HG03575 (cell line): ENCODE data around the gene SEL1L2.
"Not testable (repeated sequence)": the region's sequence is repeated elsewhere in the genome, so short reads cannot be mapped to it uniquely, and the experiment has no call there.

Experiments
- ATAC-seq: cut with Tn5 transposase; IDR thresholded peaks from one replicate; pipeline ENCODE4 v1.9.1; 2021; ENCODE audit not compliant: unreplicated experiment, insufficient number of reproducible peaks, low FRiP score; ENCODE audit errors: extremely low read depth

Gene SEL1L2, protein sequence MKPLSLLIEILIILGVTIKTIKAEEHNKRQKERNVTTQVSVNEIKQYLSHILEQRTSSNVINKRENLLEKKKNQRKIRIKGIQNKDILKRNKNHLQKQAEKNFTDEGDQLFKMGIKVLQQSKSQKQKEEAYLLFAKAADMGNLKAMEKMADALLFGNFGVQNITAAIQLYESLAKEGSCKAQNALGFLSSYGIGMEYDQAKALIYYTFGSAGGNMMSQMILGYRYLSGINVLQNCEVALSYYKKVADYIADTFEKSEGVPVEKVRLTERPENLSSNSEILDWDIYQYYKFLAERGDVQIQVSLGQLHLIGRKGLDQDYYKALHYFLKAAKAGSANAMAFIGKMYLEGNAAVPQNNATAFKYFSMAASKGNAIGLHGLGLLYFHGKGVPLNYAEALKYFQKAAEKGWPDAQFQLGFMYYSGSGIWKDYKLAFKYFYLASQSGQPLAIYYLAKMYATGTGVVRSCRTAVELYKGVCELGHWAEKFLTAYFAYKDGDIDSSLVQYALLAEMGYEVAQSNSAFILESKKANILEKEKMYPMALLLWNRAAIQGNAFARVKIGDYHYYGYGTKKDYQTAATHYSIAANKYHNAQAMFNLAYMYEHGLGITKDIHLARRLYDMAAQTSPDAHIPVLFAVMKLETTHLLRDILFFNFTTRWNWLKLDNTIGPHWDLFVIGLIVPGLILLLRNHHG

DNA sequence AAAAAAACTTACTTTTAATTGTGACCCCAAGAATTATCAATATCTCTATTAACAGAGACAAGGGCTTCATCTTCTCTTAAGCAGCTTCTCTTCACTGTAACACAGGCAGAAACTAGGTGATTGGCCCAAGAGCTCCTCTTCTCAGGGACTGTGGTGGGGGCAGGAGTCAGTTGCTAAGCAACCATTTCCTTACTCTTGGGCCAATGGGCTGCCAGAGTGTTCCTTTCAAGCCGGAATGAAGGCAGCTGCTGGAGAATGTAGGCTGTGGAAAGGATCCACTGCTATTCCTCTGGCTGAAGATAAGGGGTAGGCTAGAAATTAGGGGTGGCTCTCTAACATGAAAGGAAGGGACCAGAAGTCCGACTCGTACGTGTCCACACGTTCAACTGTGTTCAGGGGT, at the start of gene SEL1L2:
SEL1L2 (minus strand) TSS at position 150 of the 400 bp plus-strand sequence; CDS start at position 70, 80 bp downstream.
- no peak for ATAC-seq

DNA sequence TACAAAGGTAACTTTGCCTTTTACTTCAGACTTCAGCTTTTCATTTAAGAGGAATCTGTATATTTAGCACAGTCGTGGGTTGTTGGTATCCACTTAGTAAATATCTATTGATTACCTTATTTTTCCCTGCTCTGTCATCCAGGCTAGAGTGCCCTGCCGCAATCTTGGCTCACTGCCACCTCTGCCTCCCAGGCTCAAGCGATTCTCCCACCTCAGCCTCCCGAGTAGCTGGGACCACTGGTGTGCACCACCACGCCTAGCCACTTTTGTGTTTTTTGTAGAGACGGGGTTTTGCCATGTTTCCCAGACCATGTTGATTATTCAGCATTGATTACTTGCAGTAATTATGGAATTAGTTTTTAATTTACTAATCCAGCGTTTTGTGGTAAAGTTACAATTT, 46.2 kb upstream of the SEL1L2 start:
- no peak for ATAC-seq

DNA sequence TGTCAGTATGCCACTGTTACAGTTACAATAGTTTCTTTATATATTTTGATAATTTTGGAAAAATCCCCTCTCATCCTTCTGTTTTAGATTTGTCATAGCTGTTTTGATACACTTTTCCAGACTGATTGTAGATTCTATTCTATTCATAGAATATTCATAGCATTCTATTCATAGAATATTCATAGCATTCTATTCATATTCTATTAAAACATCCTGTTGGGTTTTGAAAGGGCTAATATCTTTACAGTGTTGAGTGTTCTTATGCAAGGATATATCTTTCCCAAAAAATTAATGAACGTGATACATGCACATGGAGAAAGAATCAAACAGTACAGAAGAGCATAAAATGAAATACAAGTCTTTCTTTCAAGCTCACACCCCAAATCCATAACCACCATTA, 42.9 kb upstream of the SEL1L2 start:
- ATAC-seq, result no peak

DNA sequence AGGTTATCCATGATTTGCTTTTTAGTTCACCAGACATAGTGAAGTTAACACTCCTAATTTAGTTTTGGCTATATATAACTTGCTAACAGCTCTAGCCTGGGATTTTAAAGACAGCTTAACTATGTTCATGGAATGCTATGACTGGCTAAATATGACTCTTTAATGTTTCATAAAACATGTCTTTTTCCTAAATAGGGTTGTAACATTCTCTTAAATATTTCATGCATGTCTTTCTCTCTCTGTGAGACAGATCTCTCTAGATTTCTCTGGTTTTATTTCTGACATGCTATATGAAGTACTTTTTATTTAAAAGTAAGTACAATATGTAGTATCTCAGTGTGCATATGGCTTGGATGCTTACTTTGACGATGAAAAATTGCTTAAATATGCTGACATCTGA, 40.6 kb upstream of the SEL1L2 start:
- ATAC-seq, result no peak

DNA sequence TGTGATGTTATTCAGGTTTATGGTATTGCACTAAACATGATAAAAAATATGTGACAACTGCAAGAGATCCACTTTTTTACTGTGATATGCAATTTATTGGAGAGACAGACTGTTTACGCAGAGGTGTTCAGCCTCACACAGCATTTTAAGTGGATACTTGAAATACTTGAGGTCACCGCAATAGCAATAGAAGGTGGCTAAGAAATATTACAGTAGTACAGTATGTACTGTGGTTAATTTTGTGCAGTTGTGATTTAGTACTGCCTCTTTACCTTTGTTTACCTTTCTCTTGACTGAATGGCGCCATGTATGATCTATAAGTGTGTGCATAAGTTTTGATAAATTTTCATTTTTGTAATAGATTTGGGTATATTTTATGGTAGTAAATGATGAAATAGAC, 22.3 kb upstream of the SEL1L2 start:
- ATAC-seq, result no peak

DNA sequence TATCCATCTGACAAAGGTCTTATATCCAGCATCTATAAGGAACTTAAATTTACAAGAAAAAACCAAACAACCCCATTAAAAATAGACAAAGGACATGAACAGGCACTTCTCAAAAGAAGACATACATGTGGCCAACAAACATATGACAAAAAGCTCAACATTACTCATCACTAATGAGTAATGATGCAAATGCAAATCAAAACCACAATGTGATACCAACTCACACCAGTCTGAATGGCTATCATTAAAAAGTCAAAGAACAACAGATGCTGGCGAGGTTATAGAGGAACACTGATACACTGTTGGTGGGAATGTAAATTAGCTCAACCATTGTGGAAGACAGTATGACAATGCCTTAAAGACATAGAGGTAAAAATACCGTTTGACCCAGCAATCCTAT, 18.8 kb upstream of the SEL1L2 start:
- ATAC-seq, result no peak

DNA sequence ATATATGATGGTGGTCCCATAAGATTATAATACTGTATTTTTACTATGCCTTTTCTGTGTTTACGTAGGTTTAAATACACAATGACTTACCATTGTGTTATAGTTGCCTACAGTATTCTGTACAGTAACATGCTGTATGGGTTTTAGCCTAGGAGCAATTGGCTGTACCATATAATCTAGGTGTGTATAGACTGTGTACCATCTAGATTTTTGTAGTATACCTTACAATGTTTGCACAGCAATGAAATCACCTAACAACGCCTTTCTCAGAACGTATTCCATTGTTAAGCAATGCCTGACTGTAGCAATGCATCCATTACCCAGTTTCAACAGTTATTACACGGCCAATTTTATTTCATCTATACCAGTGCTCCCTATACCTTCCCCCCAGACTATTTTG, 15.6 kb upstream of the SEL1L2 start:
- no peak for ATAC-seq

DNA sequence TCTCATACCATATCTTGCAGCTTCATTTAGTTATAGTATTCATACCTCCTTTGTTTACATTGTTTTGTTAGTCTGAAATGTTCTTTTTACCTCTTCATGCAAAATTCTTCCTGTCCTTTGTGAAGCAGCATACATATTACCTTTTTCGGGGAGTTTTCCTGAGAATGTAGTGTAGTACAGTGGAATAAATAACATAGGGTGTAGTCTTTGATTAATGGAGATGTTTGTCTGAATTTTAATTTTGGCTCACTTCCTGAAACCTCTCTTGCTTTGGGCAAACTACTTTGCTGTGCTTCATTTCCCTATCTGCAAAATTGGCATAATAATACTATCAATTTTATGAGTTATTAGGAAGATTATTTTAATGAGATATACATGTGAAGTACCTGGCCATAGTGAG, 10.5 kb upstream of the SEL1L2 start:
- no peak for ATAC-seq

DNA sequence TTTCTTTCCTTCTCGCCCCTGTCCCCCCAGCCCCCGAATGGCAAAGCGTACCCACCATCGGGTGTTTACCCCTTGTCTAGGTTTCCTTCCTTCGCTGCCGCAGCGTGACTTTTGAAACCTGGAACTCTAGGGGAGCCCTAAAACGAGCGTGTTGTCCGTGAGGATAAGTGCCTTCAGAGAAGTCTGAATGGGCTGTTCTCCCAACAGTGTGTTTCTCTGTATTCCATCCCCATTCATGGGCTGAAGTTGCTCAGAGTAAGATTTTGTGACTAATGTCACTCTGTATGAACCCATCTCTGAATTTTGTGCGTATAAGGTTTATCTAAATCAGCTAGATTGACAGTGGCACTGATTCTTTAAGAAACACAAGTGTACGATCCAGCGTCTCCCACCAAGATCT, 5.9 kb upstream of the SEL1L2 start:
- ATAC-seq, result no peak

DNA sequence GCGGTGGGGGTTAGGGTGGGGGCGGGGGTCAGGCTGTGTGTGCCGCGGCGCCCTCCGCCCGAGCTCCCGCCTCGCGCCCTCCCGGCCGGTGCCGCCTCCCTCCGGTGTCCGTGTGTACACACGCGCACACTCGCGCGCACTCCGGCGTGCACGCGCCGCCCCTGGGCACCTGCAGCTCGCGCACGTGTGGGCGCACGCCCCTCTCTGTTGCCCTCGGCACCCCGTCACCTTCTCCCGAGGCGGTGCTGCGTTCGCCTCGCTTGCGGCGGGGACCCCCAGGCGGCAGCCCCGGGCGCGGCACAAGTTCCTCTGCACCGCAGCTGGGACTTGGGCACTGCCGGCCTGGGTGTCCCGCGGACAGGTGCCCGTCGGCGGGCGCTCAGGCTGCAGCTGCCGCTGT, 5.4 kb upstream of the SEL1L2 start:
- ATAC-seq, result no peak

DNA sequence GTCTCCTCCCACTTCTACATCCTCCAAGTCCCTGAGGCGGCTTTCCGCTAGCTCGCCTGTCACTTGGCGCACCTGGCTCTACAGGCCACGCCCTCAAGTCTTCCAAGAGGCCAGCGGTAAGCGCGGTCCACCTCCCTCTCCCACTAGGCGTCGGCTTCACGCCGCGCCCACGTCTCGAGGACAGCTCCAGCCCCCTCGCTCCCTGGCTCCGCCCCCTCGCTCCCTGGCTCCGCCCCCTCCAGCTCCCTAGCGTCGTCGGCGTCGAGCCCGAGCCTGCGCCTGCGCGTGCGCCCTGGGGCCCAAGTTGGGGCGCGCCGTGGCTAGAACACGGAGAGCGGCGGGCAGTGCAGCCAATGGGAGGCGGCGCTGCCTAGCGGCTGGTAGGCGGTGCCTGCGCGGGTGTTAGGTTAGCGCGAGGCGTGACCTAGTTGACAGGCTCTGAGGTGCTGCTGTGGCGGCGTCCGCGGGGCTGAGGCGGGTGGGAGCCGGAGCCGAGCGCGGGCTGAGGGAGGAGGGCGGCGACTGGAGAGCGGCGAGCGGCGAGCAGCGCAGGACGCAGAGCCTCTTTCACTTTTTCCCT, 4.8 kb upstream of the SEL1L2 start, which contains the start of gene MACROD2:
MACROD2 (plus strand) TSS at position 431 of the 580 bp plus-strand sequence.
- ATAC-seq, result no peak

DNA sequence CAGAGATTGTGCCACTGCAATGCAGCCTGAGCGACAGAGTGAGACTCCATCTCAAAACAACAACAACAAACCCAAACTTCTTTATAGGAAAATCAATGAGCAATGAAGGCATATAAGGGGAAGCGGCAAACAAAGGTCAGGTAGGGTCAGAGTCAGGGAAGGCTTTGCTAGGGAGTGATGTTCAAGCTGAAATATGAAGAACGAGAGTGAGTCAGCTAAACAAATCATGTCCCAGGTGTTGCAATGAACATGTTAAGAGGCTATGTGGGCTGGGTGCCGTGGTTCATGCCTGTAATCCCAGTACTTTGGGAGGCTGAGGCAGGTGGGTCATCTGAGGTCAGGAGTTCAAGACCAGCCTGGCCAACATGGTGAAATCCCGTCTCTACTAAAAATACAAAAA, 1.5 kb upstream of the SEL1L2 start:
- ATAC-seq, result not testable (repeated sequence)

DNA sequence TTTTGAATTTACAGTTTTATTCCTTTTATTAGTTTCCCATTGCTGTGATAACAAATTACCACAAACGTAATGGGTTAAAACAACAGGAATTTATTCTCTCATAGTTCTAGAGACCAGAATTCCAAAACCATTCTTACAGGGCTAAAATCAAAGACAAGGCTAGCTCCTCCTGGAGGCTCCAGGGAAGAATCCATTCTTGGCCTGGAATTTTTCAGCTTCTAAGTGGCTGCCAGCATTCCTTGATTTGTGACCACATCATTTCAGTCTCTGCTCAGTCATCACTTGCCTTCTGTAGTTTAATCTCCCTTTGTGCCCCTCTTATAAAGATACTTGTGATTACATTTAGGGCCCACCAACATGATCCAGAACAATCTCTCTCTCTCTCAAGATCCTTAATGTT, 897 bp upstream of the SEL1L2 start:
- ATAC-seq, result no peak

DNA sequence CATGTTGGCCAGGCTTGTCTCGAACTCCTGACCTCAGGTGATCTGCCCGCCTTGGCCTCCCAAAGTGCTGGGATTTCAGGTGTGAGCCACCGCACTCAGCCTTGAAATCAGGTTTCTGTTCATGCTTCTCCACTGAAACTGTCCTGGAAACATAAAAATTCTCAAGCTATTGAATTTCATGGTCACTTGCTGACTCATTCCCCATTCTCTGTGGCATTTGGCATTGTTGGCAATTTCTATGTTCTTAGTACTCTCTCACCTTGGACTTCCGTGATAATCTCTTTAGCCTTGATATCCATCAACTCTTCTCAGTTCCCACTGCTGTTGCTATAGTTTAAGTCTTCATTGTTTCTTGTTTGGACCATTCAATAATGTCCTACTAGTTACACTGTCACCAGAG, 6.2 kb downstream of the SEL1L2 start:
- ATAC-seq, result no peak

DNA sequence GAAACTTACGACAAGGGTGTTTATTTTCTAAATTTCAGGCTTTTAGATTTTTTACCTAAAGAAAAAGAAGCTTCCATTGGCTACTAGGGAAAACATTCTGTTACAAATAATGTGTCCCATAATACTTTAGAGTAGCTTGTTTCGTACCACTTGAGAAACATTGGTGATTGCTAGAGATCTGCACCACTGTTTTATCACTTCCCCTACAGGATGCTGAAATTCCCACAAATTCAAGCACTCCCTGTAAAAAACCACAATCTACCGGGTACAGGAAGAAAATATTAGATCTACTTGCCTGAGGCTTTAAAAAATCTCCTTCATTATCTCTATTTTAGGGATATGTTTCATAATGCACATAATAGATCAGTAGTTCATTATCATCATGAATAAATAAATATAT, 29.9 kb downstream of the SEL1L2 start:
- no peak for ATAC-seq

DNA sequence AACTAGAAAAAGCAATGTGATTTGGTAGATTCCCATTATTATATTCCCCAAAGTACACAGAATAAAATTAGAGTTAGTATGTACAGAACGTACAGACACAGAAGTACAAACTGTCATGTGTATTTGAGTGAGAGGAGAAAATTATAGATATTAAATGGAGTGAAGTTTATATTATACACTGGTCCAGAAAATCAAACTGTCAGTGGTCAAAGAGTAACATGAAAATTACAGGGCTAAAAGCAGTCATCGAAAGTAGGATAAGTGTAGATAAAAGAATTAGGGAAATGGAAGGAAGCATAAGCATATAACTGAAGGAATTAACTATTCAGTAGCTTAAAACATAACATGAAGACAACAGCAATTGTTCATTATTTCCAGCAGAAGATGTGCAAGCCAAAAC, 30.3 kb downstream of the SEL1L2 start:
- no peak for ATAC-seq

DNA sequence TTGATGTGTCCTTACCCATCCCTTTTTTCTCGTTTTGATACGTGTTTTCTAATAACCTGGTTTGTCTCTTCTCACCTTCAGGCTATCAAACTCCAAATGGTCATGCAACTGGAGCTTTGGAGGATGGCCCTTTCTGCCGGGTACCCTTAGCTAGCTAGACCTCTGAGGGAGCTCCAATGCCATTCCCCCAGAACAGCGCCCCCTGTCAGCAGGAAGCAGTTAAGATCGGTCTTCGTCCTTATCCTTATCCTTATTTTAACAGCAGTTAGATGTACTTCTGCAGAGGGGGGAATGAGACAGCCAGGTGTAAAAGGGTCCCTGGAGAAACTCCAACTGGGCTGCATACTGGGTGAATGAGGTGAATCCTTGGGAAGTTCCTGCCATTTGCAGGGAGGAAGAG, 37.2 kb downstream of the SEL1L2 start:
- no peak for ATAC-seq

DNA sequence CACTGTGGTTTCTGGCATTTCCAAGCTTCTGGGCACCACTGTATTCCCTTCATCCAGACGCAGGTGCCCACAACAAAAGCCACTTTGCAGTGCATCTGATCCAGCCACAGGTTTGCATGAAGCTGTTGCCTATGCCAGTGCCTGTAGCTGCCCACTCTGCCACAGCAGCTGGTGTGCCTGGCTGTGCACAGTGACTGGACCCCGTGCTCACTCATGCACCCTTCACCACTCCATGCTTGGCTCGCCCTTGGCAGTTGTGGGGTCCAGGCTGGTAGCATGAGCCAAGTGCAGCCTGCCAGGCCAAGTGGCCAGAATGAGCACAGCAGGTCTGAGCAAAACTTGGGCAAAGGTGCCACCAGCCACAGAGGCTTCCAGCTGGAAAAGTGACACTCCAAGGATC, 42.7 kb downstream of the SEL1L2 start:
- no peak for ATAC-seq

DNA sequence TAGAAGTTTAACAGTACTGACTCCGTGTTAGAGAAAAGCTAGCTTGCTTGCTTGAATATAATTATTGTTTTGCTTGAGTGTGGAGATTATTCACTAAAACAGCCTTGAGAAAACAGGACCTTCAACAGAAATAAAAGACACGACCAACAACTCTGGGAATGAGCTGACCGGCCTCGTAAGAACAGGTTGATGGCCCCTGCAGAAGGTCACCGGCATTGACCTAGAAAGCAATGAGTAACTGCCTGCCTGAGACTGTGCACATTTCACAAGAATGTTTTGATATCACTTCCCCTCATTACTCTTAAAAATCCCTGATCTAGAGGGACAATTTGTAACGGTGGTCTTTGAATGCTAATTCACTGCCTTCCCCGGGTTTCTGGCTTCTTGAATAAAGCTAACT, 49.4 kb downstream of the SEL1L2 start:
- ATAC-seq, result no peak
